AG09319 (cell line): Measurements from ENCODE around the gene KSR1.
"Not testable (repeated sequence)": the region's sequence is repeated elsewhere in the genome, so short reads cannot be mapped to it uniquely, and the experiment has no call there.

Experiments used
- DNase-seq: peaks from one replicate; pipeline ENCODE4 v3.0.0-alpha.2; 2010; ENCODE audit warnings: low read depth; ENCODE audit errors: extremely low read depth
- TF ChIP-seq, protein P1 (sequence below): IDR thresholded peaks from 2 replicates; pipeline ENCODE4 v1.5.1; 2011; ENCODE audit warnings: low read depth, mild to moderate bottlenecking, inconsistent platforms, low read length, moderate library complexity

Gene KSR1

DNA sequence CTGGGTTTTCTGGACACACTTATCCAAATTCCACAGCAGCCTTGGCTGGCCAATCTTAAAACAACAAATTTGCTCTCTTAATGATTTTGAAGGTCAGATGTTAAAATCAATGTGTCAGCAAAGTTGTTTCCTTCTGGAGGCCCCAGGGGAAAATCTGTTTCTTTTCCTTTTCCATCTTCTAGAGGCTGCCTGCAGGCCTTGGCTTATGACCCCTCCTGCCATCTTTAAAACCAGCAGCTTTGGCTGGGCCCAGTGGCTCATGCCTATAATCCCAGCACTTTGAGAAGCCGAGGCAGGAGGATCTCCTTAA is 177.7 kb downstream of the KSR1 start:
- TF ChIP-seq, protein P1, sequence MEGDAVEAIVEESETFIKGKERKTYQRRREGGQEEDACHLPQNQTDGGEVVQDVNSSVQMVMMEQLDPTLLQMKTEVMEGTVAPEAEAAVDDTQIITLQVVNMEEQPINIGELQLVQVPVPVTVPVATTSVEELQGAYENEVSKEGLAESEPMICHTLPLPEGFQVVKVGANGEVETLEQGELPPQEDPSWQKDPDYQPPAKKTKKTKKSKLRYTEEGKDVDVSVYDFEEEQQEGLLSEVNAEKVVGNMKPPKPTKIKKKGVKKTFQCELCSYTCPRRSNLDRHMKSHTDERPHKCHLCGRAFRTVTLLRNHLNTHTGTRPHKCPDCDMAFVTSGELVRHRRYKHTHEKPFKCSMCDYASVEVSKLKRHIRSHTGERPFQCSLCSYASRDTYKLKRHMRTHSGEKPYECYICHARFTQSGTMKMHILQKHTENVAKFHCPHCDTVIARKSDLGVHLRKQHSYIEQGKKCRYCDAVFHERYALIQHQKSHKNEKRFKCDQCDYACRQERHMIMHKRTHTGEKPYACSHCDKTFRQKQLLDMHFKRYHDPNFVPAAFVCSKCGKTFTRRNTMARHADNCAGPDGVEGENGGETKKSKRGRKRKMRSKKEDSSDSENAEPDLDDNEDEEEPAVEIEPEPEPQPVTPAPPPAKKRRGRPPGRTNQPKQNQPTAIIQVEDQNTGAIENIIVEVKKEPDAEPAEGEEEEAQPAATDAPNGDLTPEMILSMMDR = no peak
- no peak for DNase-seq

- TF ChIP-seq, protein P1 = no peak
- no peak for DNase-seq
Observed at GRCh38 chr17:27634776-27635175, 178.5 kb downstream of the KSR1 start.

DNA sequence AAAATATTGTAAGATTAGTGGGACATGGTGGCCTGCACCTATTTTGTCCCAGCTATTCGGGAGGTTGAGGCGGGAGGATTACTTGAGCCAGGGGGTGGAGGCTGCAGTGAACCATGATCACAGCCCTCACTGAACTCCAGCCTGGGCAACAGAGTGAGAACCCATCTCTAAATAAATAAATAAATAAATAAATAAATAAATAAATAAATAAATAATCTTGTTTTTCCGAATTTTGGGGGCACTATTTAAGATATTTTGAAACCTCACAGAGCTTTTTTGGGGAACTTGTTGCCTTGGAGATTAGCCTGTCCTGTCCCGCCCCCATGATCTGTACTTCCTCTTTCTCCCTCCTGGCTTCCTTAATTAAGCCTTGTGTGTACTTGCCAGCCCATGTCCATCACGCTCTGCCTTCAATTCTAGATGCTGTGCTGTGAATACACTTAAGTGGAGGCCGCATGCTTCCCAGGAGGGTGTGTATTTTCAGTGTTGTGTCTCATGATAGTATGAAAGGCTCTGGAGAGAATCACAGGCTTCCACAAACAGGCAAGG is 179.1 kb downstream of the KSR1 start:
- no peak for DNase-seq
- TF ChIP-seq, protein P1 = no peak

- not testable (repeated sequence) for DNase-seq
Observed at GRCh38 chr17:27636005-27636520, 179.8 kb downstream of the KSR1 start.

- not testable (repeated sequence) for DNase-seq
Observed at GRCh38 chr17:27637818-27638217, 181.6 kb downstream of the KSR1 start.

GRCh38 chr17:27638415-27638914 is 182.2 kb downstream of the KSR1 start:
- not testable (repeated sequence) for DNase-seq

- no peak for DNase-seq
- TF ChIP-seq, protein P1 = no peak
Observed at GRCh38 chr17:27640790-27641189, 184.5 kb downstream of the KSR1 start.

- TF ChIP-seq, protein P1 = no peak
- no peak for DNase-seq
Observed at GRCh38 chr17:27644586-27644985, 188.3 kb downstream of the KSR1 start.

- DNase-seq = not testable (repeated sequence)
Observed at GRCh38 chr17:27645621-27646020, 189.4 kb downstream of the KSR1 start.

GRCh38 chr17:27646232-27646631 is 190.0 kb downstream of the KSR1 start:
- DNase-seq = no peak
- TF ChIP-seq, protein P1 = no peak
